ENCODE measurements around the gene SND1.

DNA sequence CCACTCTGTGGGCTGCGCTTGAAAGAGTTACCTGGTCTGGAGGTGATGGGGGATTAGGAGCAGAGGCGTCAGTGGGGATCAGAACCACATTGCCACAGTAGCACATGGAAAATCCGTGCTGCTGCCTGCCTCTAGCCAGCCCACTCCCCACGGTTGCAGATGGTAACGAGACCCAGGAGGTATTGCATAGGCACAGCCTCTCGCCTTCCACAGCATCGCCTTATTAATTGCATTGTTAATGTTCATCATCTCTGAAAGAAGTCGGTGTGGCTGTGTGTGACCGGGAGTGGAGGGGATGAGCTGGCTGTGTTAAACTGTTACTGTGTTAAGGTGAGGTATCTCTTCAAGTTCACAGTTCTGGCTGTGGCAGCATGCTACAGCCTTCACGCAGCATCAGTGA lies 414.4 kb downstream of the SND1 start:
- TF ChIP-seq, protein P1, sequence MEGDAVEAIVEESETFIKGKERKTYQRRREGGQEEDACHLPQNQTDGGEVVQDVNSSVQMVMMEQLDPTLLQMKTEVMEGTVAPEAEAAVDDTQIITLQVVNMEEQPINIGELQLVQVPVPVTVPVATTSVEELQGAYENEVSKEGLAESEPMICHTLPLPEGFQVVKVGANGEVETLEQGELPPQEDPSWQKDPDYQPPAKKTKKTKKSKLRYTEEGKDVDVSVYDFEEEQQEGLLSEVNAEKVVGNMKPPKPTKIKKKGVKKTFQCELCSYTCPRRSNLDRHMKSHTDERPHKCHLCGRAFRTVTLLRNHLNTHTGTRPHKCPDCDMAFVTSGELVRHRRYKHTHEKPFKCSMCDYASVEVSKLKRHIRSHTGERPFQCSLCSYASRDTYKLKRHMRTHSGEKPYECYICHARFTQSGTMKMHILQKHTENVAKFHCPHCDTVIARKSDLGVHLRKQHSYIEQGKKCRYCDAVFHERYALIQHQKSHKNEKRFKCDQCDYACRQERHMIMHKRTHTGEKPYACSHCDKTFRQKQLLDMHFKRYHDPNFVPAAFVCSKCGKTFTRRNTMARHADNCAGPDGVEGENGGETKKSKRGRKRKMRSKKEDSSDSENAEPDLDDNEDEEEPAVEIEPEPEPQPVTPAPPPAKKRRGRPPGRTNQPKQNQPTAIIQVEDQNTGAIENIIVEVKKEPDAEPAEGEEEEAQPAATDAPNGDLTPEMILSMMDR (conservative IDR thresholded peaks at IDR 0.05 in 1 of 2, IDR thresholded peaks at IDR 0.05 in 1 of 2; ENCODE audit: extremely low read depth in 1 of 2, insufficient read depth in 1 of 2, low read depth in 1 of 2, low read length in 2 of 2), result no peak
- no peak for TF ChIP-seq EZH2 (IDR thresholded peaks at IDR 0.05; ENCODE audit: borderline replicate concordance, low read length)

Data from mammary epithelial cell (primary cell).